Caco-2 (cell line): ENCODE data around the gene SSH2. TPM values are rescaled to one million over a fixed set of nuclear protein-coding genes. Genes with fewer than 3 reads are reported as not detected.

Experiments used
- BruUV-seq: library from RNA; stranded (reverse); fragments of 400-500 nt; replicated peaks from 2 replicates; lab custom pipeline; 2021; lab: Mats Ljungman, UMichigan
- CTCF ChIA-PET: fragments of 300-600 bp; sonication (Branson Sonifier 250); formaldehyde crosslinking; loops from one replicate; lab custom pipeline; 2022; ENCODE audit warnings: antibody characterized with exemption; lab: Charles Lee
- POLR2A ChIA-PET: fragments of 300-600 bp; sonication (Branson Sonifier 250); formaldehyde crosslinking; loops from one replicate; lab custom pipeline; 2022; ENCODE audit warnings: antibody characterized with exemption; lab: Charles Lee
- DNase-seq, 2 experiments: peaks; one replicate each; pipeline versions ENCODE4 v3.0.0 to v3.0.0-alpha.2; 2020 to 2022
- H3K27me3 ChIP-seq: replicated peaks from 2 replicates; pipeline ENCODE4 v1.6.0; 2011; ENCODE audit warnings: low read length; ENCODE audit not compliant: control insufficient read depth, insufficient read depth
- H3K36me3 ChIP-seq: 2 replicates; pipeline ENCODE4 v1.5.1; 2011; ENCODE audit warnings: low read length; ENCODE audit not compliant: control insufficient read depth, insufficient read depth
- H3K4me1 ChIP-seq: fragments of 250-450 bp; sonication (Bioruptor Pico); 2 replicates; pipeline ENCODE4 v1.5.1; 2020; ENCODE audit warnings: mild to moderate bottlenecking
- H3K4me3 ChIP-seq: 2 replicates; pipeline ENCODE4 v1.5.1; 2011; ENCODE audit warnings: low read depth, mild to moderate bottlenecking, control low read depth, low read length
- H3K9me3 ChIP-seq: fragments of 250-450 bp; sonication (Bioruptor Pico); 2 replicates; pipeline ENCODE4 v1.5.1; 2020; ENCODE audit warnings: mild to moderate bottlenecking, moderate library complexity
- H3K27ac Mint-ChIP-seq: one replicate; pipeline ENCODE4 v1.8.0; 2022; ENCODE audit warnings: mixed read lengths; ENCODE audit not compliant: unreplicated experiment
- H3K27me3 Mint-ChIP-seq: one replicate; pipeline ENCODE4 v1.8.0; 2022; ENCODE audit warnings: mixed read lengths; ENCODE audit not compliant: insufficient read depth, unreplicated experiment
- H3K36me3 Mint-ChIP-seq: one replicate; pipeline ENCODE4 v1.8.0; 2022; ENCODE audit warnings: mild to moderate bottlenecking, mixed read lengths; ENCODE audit not compliant: insufficient read depth, unreplicated experiment
- H3K4me1 Mint-ChIP-seq: one replicate; pipeline ENCODE4 v1.8.0; 2022; ENCODE audit warnings: low read depth, mixed read lengths; ENCODE audit not compliant: unreplicated experiment
- H3K4me3 Mint-ChIP-seq: one replicate; pipeline ENCODE4 v1.8.0; 2022; ENCODE audit warnings: mild to moderate bottlenecking, moderate library complexity, mixed read lengths; ENCODE audit not compliant: unreplicated experiment
- H3K9me3 Mint-ChIP-seq: one replicate; pipeline ENCODE4 v1.8.0; 2022; ENCODE audit warnings: mixed read lengths; ENCODE audit not compliant: unreplicated experiment
- intact Hi-C: fragments of 100-400 bp; cut with micrococcal nuclease; formaldehyde crosslinking; loops from one replicate; pipeline ENCODE4 v1.10.0; 2022; ENCODE audit not compliant: unreplicated experiment
- total RNA-seq: library from RNA; stranded (reverse); gene quantifications from 2 replicates; pipeline ENCODE4 v1.2.3, GENCODE V29; 2022
- TF ChIP-seq, protein P1 (sequence below), 2 experiments: fragments of 200-600 bp in 1 of 2; IDR thresholded peaks; 1 replicate in 1 of 2; 2 replicates in 1 of 2; pipeline versions ENCODE4 v1.5.1 to v1.8.0; 2011 to 2022; ENCODE audit warnings: antibody characterized with exemption in 1 of 2, control low read depth in 1 of 2, inconsistent platforms in 1 of 2, low read depth in 1 of 2, low read length in 1 of 2, mild to moderate bottlenecking in 1 of 2, moderate library complexity in 1 of 2; ENCODE audit not compliant: insufficient read depth in 1 of 2, severe bottlenecking in 1 of 2, unreplicated experiment in 1 of 2

The SSH2 gene
- total RNA-seq, 1 experiment from 2014 or later: 48.2 TPM

DNA sequence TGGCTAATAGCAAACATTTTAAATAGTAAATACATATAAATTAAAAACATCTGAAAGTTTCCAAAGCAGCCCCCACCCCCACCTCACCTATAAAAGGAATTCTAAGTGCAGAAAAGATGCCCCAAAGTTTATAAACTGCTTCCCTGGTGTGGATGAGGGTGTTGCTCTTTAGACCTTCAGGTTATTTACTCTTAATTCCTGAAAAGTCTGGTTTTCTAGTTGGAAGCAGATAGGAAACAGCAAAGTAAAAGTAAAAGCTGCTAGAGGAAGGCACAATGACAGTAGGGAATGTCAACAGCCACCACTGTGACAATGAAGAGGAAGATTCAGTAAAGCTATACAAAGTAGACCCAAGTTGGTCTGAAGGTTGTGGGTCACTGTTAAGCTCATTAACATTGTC, 37.8 kb downstream of the SSH2 start:
- H3K27ac Mint-ChIP-seq: no peak overlapping the region
- intact Hi-C loops: no loop called here
- TF ChIP-seq, protein P1, sequence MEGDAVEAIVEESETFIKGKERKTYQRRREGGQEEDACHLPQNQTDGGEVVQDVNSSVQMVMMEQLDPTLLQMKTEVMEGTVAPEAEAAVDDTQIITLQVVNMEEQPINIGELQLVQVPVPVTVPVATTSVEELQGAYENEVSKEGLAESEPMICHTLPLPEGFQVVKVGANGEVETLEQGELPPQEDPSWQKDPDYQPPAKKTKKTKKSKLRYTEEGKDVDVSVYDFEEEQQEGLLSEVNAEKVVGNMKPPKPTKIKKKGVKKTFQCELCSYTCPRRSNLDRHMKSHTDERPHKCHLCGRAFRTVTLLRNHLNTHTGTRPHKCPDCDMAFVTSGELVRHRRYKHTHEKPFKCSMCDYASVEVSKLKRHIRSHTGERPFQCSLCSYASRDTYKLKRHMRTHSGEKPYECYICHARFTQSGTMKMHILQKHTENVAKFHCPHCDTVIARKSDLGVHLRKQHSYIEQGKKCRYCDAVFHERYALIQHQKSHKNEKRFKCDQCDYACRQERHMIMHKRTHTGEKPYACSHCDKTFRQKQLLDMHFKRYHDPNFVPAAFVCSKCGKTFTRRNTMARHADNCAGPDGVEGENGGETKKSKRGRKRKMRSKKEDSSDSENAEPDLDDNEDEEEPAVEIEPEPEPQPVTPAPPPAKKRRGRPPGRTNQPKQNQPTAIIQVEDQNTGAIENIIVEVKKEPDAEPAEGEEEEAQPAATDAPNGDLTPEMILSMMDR (IDR thresholded peaks at IDR 0.05; ENCODE audit: insufficient read depth in 1 of 2, low read depth in 1 of 2, low read length in 1 of 2, severe bottlenecking in 1 of 2, unreplicated experiment in 1 of 2): no peak
- no peaks in the 10 kb centered on the region for H3K36me3 Mint-ChIP-seq
- no peak overlapping the region for H3K4me3 Mint-ChIP-seq
- no peaks in the 10 kb centered on the region for H3K27me3 ChIP-seq
- H3K9me3 Mint-ChIP-seq: no peaks in the 10 kb centered on the region
- H3K36me3 ChIP-seq: no peaks in the 10 kb centered on the region
- no peak overlapping the region for H3K4me3 ChIP-seq
- BruUV-seq: no TSS peak
- ChIA-PET CTCF (interaction anchor here (0.6 kb wide), 1 partner anchor 1013 kb away, joined by 3 read pairs; no protein-coding TSS in a partner anchor), POLR2A (no interaction called here)
- H3K9me3 ChIP-seq: peaks cover 5% of the 10 kb centered on the region; the same call in 1 of the 2 replicates
- DNase-seq: no peak
- H3K4me1 Mint-ChIP-seq: no peaks in the 10 kb centered on the region
- H3K4me1 ChIP-seq: no peaks in the 10 kb centered on the region
- H3K27me3 Mint-ChIP-seq: no peaks in the 10 kb centered on the region

DNA sequence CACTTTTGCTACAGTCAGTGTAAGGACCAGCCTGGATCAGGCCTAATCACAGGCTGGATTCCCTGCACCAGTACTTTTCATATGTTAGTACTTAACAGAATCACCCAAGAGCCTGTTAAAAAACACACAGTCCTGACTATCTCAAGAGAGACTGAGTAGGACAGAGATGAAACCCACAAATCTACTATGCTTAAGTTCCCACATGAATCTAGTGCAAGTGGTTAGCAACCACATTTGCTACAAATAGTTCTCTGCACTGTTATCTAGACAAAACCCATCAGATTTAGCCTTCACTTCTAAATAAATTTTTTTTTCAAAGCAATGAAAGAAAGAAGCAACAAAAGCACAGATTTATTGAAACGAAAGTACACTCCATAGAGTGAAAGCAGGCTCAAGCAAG, 38.9 kb downstream of the SSH2 start:
- no peak overlapping the region for H3K4me3 Mint-ChIP-seq
- no peaks in the 10 kb centered on the region for H3K36me3 ChIP-seq
- no peaks in the 10 kb centered on the region for H3K27me3 Mint-ChIP-seq
- ChIA-PET CTCF (no interaction called here), POLR2A (no interaction called here)
- H3K4me1 ChIP-seq: no peaks in the 10 kb centered on the region
- TF ChIP-seq, protein P1 (IDR thresholded peaks at IDR 0.05; ENCODE audit: insufficient read depth in 1 of 2, low read depth in 1 of 2, low read length in 1 of 2, severe bottlenecking in 1 of 2, unreplicated experiment in 1 of 2): no peak
- no peaks in the 10 kb centered on the region for H3K36me3 Mint-ChIP-seq
- no peaks in the 10 kb centered on the region for H3K4me1 Mint-ChIP-seq
- no peak overlapping the region for H3K4me3 ChIP-seq
- no peak for DNase-seq
- BruUV-seq: no TSS peak
- no peaks in the 10 kb centered on the region for H3K9me3 ChIP-seq
- H3K9me3 Mint-ChIP-seq: no peaks in the 10 kb centered on the region
- no peaks in the 10 kb centered on the region for H3K27me3 ChIP-seq
- no peak overlapping the region for H3K27ac Mint-ChIP-seq
- intact Hi-C loops: no loop called here

- no peak overlapping the region for H3K27ac Mint-ChIP-seq
- DNase-seq: no peak
- ChIA-PET POLR2A (no interaction called here), CTCF (no interaction called here)
- BruUV-seq: no TSS peak
- no peaks in the 10 kb centered on the region for H3K9me3 ChIP-seq
- H3K36me3 ChIP-seq: no peaks in the 10 kb centered on the region
- TF ChIP-seq, protein P1 (IDR thresholded peaks at IDR 0.05; ENCODE audit: insufficient read depth in 1 of 2, low read depth in 1 of 2, low read length in 1 of 2, severe bottlenecking in 1 of 2, unreplicated experiment in 1 of 2): no peak
- no peaks in the 10 kb centered on the region for H3K4me1 ChIP-seq
- H3K9me3 Mint-ChIP-seq: no peaks in the 10 kb centered on the region
- intact Hi-C loops: no loop called here
- no peaks in the 10 kb centered on the region for H3K27me3 Mint-ChIP-seq
- H3K4me3 Mint-ChIP-seq: no peak overlapping the region
- H3K4me1 Mint-ChIP-seq: no peaks in the 10 kb centered on the region
- H3K36me3 Mint-ChIP-seq: no peaks in the 10 kb centered on the region
- no peak overlapping the region for H3K4me3 ChIP-seq
- H3K27me3 ChIP-seq: no peaks in the 10 kb centered on the region
Observed at GRCh38 chr17:29885031-29885640, 44.9 kb downstream of the SSH2 start.
